ENCODE data around the gene TEX36. TPM values are rescaled to one million over a fixed set of nuclear protein-coding genes. Genes with fewer than 3 reads are reported as not detected.

Gene TEX36
- total RNA-seq, 1 experiment from 2014 or later: not detected

GRCh38 chr10:125634606-125635005, 48.4 kb downstream of the TEX36 start:
- Mint-ChIP-seq H3K36me3 (ENCODE audit: insufficient read depth, unreplicated experiment) (no peaks in the 10 kb centered on the region), H3K9me3 (ENCODE audit: unreplicated experiment) (no peaks in the 10 kb centered on the region), H3K27ac (ENCODE audit: low read depth, unreplicated experiment) (no peak overlapping the region), H3K4me1 (ENCODE audit: insufficient read depth, unreplicated experiment) (no peaks in the 10 kb centered on the region), H3K27me3 (ENCODE audit: insufficient read depth, unreplicated experiment) (peaks cover 70% of the 10 kb centered on the region), H3K4me3 (ENCODE audit: unreplicated experiment) (no peak overlapping the region)
- no peak for TF ChIP-seq CTCF (IDR thresholded peaks at IDR 0.05; ENCODE audit: unreplicated experiment)
- BruUV-seq (replicated peaks): no TSS peak
- intact Hi-C loops (cut with micrococcal nuclease): loop anchor here (5.0 kb wide), 1 partner anchor 68 kb away; no protein-coding TSS in a partner anchor
- ChIA-PET CTCF (no interaction called here), POLR2A (interaction anchor here (0.7 kb wide), 1 partner anchor 271 kb away, joined by 3 read pairs; no protein-coding TSS in a partner anchor)
- DNase-seq (ENCODE audit: unreplicated experiment): no peak

- H3K4me1 Mint-ChIP-seq (ENCODE audit: insufficient read depth, unreplicated experiment): no peaks in the 10 kb centered on the region
- no TSS peak for BruUV-seq (replicated peaks)
- no peak overlapping the region for H3K4me3 Mint-ChIP-seq (ENCODE audit: unreplicated experiment)
- H3K9me3 Mint-ChIP-seq (ENCODE audit: unreplicated experiment): no peaks in the 10 kb centered on the region
- peak; percentile 8 for DNase-seq (ENCODE audit: unreplicated experiment)
- intact Hi-C loops (cut with micrococcal nuclease): loop anchor here (5.0 kb wide), 1 partner anchor 69 kb away; no protein-coding TSS in a partner anchor
- CTCF ChIA-PET: interaction anchor here (0.5 to 1.0 kb wide), 6 partner anchors 21 to 577 kb away, joined by 3 to 4 read pairs (median 3); no protein-coding TSS in a partner anchor
- H3K36me3 Mint-ChIP-seq (ENCODE audit: insufficient read depth, unreplicated experiment): no peaks in the 10 kb centered on the region
- peaks cover 64% of the 10 kb centered on the region for H3K27me3 Mint-ChIP-seq (ENCODE audit: insufficient read depth, unreplicated experiment)
- POLR2A ChIA-PET: no interaction called here
- TF ChIP-seq CTCF (IDR thresholded peaks at IDR 0.05; ENCODE audit: unreplicated experiment): no peak
- no peak overlapping the region for H3K27ac Mint-ChIP-seq (ENCODE audit: low read depth, unreplicated experiment)
Observed at GRCh38 chr10:125633517-125633999, 49.4 kb downstream of the TEX36 start.

- TF ChIP-seq CTCF (IDR thresholded peaks at IDR 0.05; ENCODE audit: unreplicated experiment): no peak
- no peaks in the 10 kb centered on the region for H3K36me3 Mint-ChIP-seq (ENCODE audit: insufficient read depth, unreplicated experiment)
- no TSS peak for BruUV-seq (replicated peaks)
- DNase-seq (ENCODE audit: unreplicated experiment): no peak
- H3K27ac Mint-ChIP-seq (ENCODE audit: low read depth, unreplicated experiment): no peak overlapping the region
- H3K4me1 Mint-ChIP-seq (ENCODE audit: insufficient read depth, unreplicated experiment): no peaks in the 10 kb centered on the region
- H3K4me3 Mint-ChIP-seq (ENCODE audit: unreplicated experiment): no peak overlapping the region
- intact Hi-C loops (cut with micrococcal nuclease): loop anchor here (5.0 kb wide), 1 partner anchor 70 kb away; no protein-coding TSS in a partner anchor
- POLR2A ChIA-PET: no interaction called here
- CTCF ChIA-PET: interaction anchor here (1.1 to 3.9 kb wide), 2 partner anchors 11 to 289 kb away, joined by 4 to 16 read pairs; no protein-coding TSS in a partner anchor
- H3K27me3 Mint-ChIP-seq (ENCODE audit: insufficient read depth, unreplicated experiment): peaks cover 55% of the 10 kb centered on the region
- no peaks in the 10 kb centered on the region for H3K9me3 Mint-ChIP-seq (ENCODE audit: unreplicated experiment)
Observed at GRCh38 chr10:125631806-125632205, 51.2 kb downstream of the TEX36 start.

- Mint-ChIP-seq H3K4me3 (ENCODE audit: unreplicated experiment) (no peak overlapping the region), H3K27me3 (ENCODE audit: insufficient read depth, unreplicated experiment) (peaks cover 57% of the 10 kb centered on the region), H3K9me3 (ENCODE audit: unreplicated experiment) (no peaks in the 10 kb centered on the region), H3K36me3 (ENCODE audit: insufficient read depth, unreplicated experiment) (no peaks in the 10 kb centered on the region), H3K4me1 (ENCODE audit: insufficient read depth, unreplicated experiment) (no peaks in the 10 kb centered on the region), H3K27ac (ENCODE audit: low read depth, unreplicated experiment) (no peak overlapping the region)
- peak; percentile 63 for DNase-seq (ENCODE audit: unreplicated experiment)
- ChIA-PET CTCF (interaction anchor here (0.6 to 3.9 kb wide), 22 partner anchors 8 to 582 kb away, joined by 3 to 16 read pairs (median 4); no protein-coding TSS in a partner anchor), POLR2A (interaction anchor here (0.6 to 2.1 kb wide), 2 partner anchors 365 to 468 kb away, joined by 3 to 5 read pairs; no protein-coding TSS in a partner anchor)
- TF ChIP-seq CTCF (IDR thresholded peaks at IDR 0.05; ENCODE audit: unreplicated experiment): peak; percentile 49
- no TSS peak for BruUV-seq (replicated peaks)
- intact Hi-C loops (cut with micrococcal nuclease): loop anchor here (1.0 to 5.0 kb wide), 4 partner anchors 72 to 637 kb away; no protein-coding TSS in a partner anchor
Observed at GRCh38 chr10:125629758-125630376, 53.1 kb downstream of the TEX36 start.

Data from MCF 10A (cell line).